ENCODE measurements around the gene TASP1. TPM values are rescaled to one million over a fixed set of nuclear protein-coding genes. Genes with fewer than 3 reads are reported as not detected.
"Not testable (repeated sequence)": the region's sequence is repeated elsewhere in the genome, so short reads cannot be mapped to it uniquely, and the experiment has no call there.

TASP1 gene
- total RNA-seq, 4 donors from 2014 or later: 6.6 to 21.5 (median 9.8) TPM

DNA sequence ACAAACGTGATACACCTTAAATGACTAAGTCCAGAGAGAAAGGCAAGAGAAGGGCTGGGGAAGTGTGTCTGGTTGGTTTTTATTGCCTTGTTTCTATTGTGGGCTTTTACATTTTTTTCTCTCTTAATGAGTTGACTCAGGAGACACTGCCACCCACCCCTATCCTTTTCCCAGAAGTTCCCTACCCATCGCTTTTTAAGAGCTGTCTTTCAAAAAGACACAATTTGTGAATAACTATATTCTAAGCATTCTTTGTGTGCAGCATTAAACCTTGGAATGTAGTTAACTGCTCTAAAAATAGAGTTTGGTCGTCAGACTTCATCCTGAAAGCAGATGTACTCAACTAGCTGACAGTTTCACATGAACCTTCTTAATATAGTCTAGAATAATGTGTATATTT lies 242.7 kb downstream of the TASP1 start:
- Histone ChIP-seq H3K4me1 (no peaks in the 10 kb centered on the region), H3K4me3 (no peak overlapping the region), H3K9me3 (no peaks in the 10 kb centered on the region), H3K36me3 (no peaks in the 10 kb centered on the region), H3K27me3 (no peaks in the 10 kb centered on the region), H3K27ac (no peak overlapping the region)
- TF ChIP-seq POLR2A (IDR thresholded peaks at IDR 0.05): no peak
- no peak for TF ChIP-seq CTCF (IDR thresholded peaks at IDR 0.05)
- no peak for DNase-seq

- no peaks in the 10 kb centered on the region for H3K27me3 ChIP-seq
- no peaks in the 10 kb centered on the region for H3K4me1 ChIP-seq
- H3K9me3 ChIP-seq: no peaks in the 10 kb centered on the region
- no peak overlapping the region for H3K27ac ChIP-seq
- no peak for TF ChIP-seq CTCF (IDR thresholded peaks at IDR 0.05)
- no peak for TF ChIP-seq POLR2A (IDR thresholded peaks at IDR 0.05)
- no peak for DNase-seq
- no peaks in the 10 kb centered on the region for H3K36me3 ChIP-seq
- no peak overlapping the region for H3K4me3 ChIP-seq
Measured at GRCh38 chr20:13395232-13395631, 243.5 kb downstream of the TASP1 start.

- Histone ChIP-seq H3K4me1 (no peaks in the 10 kb centered on the region), H3K9me3 (no peaks in the 10 kb centered on the region), H3K27me3 (no peaks in the 10 kb centered on the region), H3K4me3 (no peak overlapping the region), H3K27ac (no peak overlapping the region), H3K36me3 (no peaks in the 10 kb centered on the region)
- no peak for DNase-seq
- TF ChIP-seq POLR2A (IDR thresholded peaks at IDR 0.05) (no peak), CTCF (IDR thresholded peaks at IDR 0.05) (no peak)
Measured at GRCh38 chr20:13392391-13392790, 246.3 kb downstream of the TASP1 start.

DNA sequence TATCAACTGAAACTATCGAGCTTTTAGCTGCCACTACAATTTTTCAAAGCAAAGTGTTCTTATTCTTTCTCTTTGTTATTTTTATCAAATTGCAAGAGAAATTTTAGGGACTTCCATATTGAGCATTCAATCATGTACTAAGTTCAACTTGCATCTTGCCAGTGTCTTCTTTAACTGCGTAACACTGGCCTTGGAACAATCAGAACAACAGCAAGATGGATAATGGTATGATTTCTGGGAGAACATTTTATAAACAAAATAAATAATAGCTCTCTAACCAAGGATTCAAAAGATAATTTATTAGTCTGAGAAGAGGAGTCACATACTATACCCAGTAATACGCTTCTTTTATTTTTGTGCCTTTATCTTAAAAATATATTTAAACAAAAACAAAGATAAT lies 249.6 kb downstream of the TASP1 start:
- Histone ChIP-seq H3K27me3 (no peaks in the 10 kb centered on the region), H3K9me3 (no peaks in the 10 kb centered on the region), H3K4me3 (no peak overlapping the region), H3K4me1 (no peaks in the 10 kb centered on the region), H3K36me3 (no peaks in the 10 kb centered on the region), H3K27ac (no peak overlapping the region)
- no peak for DNase-seq
- TF ChIP-seq POLR2A (IDR thresholded peaks at IDR 0.05) (no peak), CTCF (IDR thresholded peaks at IDR 0.05) (no peak)

DNA sequence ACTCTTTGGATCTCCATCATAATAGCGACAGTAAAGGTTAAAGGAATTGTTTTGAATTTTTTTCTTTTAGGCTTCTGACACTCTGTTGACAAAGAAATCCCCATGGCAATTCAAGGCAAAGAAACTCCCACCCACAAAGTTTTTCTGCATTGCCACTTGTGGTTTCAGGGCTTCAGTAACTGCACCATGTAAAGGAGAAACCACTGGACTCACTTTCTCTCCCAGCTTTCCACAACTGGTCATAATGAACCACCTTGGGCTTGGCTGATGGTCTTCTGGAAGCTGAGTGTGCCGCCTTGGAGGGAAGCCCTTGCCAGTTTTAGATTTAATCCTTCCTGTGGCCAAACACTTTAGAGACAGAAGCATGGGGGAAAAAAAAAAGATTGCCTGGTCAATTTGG lies 254.6 kb downstream of the TASP1 start:
- TF ChIP-seq CTCF (IDR thresholded peaks at IDR 0.05): no peak
- no peak for TF ChIP-seq POLR2A (IDR thresholded peaks at IDR 0.05)
- H3K4me1 ChIP-seq: no peaks in the 10 kb centered on the region
- H3K27ac ChIP-seq: no peak overlapping the region
- no peaks in the 10 kb centered on the region for H3K36me3 ChIP-seq
- DNase-seq: no peak
- no peaks in the 10 kb centered on the region for H3K27me3 ChIP-seq
- H3K9me3 ChIP-seq: peaks cover 0 to 5% (median 0%) of the 10 kb centered on the region in 4 donors
- H3K4me3 ChIP-seq: no peak overlapping the region

- no peak for DNase-seq
- no peaks in the 10 kb centered on the region for H3K36me3 ChIP-seq
- no peak for TF ChIP-seq POLR2A (IDR thresholded peaks at IDR 0.05)
- no peak for TF ChIP-seq CTCF (IDR thresholded peaks at IDR 0.05)
- H3K27me3 ChIP-seq: no peaks in the 10 kb centered on the region
- H3K9me3 ChIP-seq: peaks cover 0 to 5% (median 0%) of the 10 kb centered on the region in 4 donors
- no peak overlapping the region for H3K4me3 ChIP-seq
- no peak overlapping the region for H3K27ac ChIP-seq
- no peaks in the 10 kb centered on the region for H3K4me1 ChIP-seq
Measured at GRCh38 chr20:13382786-13383185, 255.9 kb downstream of the TASP1 start.

DNA sequence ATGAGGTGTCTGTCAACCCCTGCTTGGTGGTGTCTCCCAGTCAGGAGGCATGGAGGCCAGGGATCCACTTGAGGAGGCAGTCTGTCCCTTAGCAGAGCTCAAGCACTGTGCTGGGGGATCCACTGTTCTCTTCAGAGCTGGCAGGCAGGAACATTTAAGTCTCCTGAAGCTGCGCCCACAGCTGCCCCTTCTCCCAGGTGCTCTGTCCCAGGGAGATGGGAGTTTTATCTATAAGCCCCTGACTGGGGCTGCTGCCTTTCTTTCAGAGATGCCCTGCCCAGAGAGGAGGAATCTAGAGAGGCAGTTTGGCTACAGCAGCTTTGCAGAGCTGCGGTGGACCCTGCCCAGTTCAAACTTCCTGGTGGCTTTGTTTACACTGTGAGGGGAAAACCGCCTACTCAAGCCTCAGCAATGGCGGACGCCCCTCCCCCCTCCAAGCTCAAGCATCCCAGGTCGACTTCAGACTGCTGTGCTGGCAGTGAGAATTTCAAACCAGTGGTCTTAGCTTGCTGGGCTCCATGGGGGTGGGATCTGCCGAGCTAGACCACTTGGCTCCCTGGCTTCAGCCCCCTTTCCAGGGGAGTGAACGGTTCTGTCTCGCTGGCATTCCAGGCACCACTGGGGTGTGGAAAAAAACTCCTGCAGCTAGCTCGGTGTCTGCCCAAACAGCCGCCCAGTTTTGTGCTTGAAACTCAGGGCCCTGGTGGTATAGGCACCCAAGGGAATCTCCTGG lies 258.1 kb downstream of the TASP1 start:
- H3K4me3 ChIP-seq, DNase-seq, H3K36me3 ChIP-seq, H3K4me1 ChIP-seq, H3K27me3 ChIP-seq, H3K9me3 ChIP-seq, H3K27ac ChIP-seq: not testable (repeated sequence)

Measured in Peyer's patch (tissue), 4 donors.